Stimulated activated CD4-positive, alpha-beta T cell treated with anti-CD3 and anti-CD28 coated beads, Interleukin-1b, Interleukin-23, amount 100 ng/mL, for 48 hours (primary cell): Measurements from ENCODE around the gene TMEM154.

Experiments used
- DNase-seq: peaks from one replicate; pipeline ENCODE4 v3.0.0-alpha.2; 2020

Gene TMEM154

DNA sequence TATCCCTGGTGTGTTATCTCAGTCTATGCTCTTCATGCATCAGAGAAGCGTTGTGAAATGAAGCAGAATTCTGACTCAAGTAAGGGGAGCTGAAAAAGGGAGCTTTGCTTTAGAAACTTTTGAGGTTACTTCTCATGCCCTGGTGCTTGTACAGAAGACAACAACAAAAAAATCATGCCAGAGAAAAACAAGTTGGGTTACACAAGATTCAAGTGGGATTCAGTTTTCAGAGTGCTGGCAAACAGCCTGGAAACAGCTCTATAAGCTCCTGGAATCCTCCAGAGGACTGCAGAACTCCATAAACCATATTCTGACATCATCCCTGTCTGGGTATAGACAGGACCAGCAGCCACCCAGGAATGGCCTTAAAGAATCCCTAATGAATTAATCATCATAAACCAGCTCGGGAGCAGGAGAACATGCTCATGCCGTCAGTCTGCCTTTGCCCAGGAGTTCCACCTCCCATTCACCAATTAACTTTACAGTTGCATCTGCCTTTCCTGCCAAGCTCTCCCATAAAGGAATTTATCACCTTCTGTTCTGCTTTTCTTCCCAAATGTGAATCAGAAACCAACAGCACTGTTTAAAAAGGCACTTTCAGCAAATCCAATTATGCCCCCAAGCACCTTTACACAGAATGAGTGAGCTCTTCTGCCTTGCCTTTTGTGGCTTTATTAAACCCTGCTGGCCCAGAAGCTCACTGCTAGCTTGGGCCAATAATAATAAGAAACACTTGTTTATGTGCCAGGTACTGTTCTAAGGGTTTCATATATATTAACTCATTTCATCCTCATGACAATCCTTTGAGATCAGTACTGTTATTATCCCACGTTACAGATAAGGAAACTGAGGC lies 89.4 kb downstream of the TMEM154 start:
- no peak for DNase-seq

DNA sequence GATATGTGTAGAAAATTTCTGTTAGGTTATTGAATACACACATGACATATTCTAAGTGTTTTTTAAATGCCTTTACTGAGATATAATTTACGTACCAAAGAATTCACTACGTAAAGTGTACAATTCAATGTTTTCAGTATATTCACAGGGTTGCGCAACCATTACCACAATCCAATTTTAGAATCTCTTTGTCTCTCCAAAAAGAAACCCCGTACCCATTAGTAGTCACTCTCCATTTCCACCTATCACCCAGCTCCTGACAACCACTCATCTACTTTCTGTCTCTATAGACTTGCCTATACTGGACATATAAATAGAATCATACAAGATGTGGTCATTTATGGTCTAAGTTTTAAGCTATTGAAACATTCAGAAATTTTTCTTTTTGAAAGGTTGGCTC lies 90.9 kb downstream of the TMEM154 start:
- no peak for DNase-seq

DNA sequence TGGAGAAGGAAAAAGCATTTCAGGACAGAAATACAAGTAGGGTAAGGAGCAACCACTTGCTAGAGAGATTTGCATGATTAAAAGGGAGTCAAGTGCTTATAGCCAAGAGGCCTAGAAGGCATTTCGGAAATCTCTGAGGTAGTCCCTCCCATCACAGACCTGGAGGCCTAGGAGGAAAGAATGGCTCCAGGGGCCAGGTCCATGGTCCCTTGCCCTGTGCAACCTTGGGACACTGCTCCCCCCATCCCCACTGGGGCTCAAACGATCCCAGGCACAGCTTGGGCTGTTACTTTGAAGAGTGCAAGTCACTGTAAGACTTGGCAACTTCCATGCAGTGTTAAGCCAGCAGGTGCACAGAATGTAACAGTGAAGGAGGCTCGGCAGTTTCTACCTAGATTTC lies 92.7 kb downstream of the TMEM154 start:
- no peak for DNase-seq

DNA sequence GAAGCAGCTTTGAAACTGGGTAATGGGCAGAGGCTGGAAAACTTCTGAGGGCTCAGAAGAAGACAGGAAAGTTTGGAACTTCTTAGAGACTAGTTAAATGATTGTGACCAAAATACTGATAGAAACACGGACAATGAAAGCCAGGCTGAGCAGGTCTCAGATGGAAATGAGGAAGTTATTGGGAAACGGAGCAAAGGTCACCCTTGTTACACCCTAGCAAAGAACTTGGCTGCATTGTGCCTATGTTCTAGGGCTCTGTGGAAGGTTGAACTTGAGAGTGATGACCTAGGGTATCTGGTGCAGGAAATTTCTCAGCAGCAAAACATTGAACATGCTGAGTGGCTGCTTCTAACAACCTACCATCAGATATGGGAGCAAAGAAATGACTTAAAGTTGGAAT lies 93.1 kb downstream of the TMEM154 start:
- no peak for DNase-seq

DNA sequence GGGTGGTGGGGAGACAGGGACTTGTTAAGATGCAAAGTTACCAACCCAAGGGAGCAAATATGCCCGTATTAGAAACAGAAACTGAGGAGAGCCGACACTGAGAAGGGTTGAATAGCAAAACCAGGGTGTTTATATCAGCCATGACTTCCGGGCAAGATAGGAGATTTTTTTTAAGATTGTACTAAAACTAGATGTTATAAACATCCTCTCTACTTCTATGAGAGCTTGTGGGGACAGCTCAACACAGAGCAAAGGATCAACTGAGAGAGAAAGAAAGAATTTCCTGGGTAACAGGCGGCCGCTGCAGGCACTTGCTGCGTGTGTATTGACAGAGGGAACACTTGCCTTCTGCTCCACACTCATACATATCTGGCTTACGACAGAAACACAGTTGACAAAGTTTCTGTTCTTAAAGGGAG lies 94.8 kb downstream of the TMEM154 start:
- DNase-seq = no peak

DNA sequence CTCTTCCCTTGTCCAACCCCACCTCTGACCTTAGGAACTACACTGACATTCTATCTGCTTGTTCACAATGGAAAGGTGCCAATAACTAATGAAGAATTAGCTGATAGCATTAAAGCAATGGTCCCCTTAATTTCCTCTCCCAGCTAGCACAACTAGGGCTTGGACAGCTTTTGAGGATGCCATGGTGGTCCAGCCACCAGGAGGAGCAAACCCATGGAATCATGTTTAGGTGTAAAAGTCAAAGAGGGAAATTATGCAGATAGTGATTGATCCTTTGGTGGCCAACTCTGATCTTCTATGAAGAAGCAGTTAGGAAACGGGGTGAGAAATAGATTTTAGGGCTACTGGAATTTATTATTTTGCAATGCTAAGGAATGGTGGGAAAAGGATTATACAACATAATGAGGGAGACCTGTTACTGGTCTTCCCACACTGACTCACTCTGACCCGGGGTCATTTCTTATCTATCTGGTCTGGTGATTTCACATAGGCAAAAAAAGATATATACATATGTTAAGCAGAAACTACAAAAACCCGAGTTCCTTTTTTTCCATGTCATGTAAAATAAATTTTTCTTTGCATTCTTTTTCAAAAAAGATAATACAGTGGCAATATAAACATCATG lies 98.1 kb downstream of the TMEM154 start:
- no peak for DNase-seq

DNA sequence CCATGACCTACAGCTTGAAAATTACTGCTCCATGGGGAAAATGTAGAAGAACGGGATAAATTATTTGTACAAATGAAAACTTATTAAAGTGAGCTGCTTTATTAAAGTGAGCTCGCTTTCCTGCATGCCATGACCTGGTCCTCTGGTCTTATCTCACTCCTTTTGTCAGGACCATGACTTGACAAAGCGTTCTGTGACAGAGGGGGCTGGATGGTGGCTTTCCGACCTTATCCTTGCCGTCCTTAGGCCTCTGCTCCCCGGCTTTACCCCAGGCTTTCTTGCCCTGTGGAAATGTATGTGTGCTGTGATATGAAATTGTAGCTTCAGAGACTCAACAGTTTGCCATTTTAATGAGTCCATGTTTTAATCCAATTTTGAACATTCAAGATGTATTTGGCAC lies 99.9 kb downstream of the TMEM154 start:
- no peak for DNase-seq

DNA sequence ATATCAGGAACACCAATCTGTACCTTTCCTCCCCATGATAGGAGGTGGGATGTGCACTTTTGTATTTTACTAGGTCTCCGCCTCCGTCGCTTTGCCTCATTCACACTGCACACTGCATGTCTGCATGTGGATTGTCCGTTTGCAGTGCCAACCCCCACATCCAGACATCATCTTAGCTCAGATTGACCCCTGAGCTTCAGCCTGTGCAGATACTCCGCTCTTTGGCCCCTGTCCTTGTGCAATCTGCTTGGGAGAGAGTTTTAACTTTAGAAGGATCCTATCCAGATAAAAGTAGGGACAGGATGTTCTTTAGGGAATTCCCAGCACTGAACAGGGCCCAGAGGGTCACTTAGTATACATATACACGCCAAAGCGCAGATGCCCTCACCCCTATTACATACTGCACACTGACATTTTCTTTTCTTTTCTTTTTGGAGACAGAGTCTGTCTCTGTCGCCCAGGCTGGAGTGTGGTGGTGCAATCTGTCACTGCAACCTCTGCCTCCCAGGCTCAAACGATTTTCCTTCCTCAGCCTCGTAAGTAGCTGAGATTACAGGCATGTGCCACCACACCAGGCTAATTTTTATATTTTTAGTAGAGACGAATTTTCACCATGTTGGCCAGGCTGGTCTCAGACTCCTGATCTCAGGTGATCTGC lies 100.6 kb downstream of the TMEM154 start:
- no peak for DNase-seq

DNA sequence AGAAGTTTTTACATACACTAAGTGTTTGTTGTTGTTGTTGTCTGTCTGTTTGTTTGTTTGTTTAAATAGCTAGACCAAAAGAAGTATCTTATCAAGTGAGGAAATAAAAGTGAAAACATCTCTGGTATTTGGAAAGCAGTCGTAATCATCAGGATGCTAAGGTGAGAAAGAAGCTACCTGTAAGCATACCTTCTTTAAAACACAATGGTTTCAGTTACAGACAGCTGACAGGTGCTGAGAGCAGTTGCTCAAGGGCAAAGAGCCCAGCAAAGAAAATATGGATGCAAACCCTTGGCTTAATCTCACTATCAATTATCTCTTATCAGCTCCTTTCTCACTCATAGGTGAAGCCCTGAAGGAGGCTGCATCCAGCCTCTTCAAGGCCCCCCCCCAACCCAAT lies 101.1 kb downstream of the TMEM154 start:
- no peak for DNase-seq

DNA sequence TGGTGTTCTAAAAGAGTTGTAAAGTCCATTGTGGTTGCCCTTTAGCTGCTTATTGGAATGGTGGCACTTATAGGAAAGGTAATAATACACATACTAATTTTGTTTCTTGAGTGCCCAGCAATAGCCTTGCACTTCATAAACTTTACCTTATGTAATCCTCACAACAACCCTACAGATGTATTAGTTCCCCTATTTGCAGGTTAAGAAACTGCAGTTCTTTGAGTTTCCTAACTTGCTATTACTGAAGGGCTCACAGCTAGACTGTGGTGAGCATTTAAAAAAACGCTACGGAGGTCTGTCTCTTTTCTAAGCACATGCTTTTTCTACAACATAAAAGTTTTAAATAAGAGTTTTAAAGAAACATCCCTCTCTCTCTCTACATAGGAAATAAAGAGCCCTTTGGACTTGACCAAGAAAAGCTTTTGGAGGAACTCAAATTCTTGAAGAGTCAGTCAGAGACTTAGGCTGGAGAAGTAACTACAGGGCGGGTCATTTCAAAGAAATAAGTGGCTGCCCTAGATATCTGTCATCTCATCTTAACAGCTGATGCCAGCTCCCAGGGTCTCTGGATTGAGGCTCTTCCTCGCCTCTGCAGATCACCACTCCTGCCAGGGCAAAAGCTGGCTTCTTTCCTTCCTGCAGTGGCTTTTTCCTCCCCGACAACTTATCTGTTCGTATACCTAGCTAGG lies 101.9 kb downstream of the TMEM154 start:
- no peak for DNase-seq

DNA sequence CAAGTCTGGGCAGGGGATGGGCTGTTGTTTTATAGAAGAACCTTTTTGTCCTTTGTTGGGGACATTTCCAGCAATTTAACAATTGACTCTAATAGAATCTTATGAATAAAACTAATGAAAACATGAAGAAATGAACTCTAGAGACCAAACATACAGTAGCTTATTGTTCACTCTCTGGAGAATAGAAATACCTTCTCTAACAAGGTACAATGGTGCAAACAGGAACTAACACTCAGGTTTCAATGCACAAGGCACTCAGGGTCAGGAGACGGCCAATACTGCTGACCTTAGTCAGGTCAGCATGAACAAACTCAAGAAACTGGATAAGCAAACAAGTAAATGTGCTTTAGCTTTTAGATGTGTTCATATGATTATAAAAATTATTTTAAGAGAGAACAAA lies 104.3 kb downstream of the TMEM154 start:
- DNase-seq = no peak

DNA sequence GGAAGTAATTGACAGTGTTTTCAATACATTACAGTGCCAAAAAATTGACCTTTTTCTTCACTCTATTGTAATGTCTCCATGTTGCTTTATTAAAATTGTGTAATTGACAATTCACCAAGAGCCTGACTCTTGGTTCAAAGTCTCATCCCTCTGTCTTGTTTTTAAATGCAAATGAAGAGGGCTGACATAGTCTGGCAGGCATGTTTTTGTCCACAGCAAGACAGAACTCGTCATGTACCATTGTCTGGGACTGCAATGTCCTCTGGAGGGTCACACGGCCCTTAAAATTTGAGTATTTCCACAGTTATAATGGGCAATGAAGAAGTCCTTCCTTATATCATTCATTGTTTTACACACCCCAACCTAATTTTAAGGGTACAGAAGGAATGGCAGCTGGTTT lies 105.9 kb downstream of the TMEM154 start:
- no peak for DNase-seq

DNA sequence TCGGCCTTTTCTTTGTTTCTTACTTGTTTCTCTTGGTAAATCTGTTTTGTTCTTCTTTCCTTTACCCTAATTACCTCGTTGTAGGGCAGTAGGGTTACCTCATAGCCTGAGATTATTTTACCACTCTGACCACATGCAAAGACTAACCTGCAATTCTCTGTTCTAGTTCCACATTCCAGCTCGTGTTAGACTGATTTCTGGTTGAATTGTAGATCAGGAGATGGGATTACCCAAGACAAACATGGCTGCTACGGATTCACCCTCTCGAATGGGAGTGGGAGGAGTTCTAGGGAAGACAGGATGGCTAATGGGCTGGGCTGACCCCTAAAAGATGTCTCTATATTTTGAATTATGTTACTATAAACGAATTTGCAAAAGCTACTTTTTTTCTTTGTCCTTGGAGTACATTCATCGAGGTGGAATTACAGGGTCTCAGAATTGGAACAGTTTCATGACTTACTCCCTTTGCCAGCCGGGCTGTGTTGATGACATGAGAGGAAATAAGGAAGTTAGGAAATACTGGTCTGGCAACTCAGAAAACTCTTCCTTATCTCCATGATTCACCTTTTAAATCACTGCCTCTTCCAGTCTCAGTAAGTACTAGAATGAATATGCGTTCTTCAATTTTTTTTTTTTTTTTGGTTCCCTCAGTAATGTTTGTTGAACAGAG lies 107.2 kb downstream of the TMEM154 start:
- DNase-seq = no peak

DNA sequence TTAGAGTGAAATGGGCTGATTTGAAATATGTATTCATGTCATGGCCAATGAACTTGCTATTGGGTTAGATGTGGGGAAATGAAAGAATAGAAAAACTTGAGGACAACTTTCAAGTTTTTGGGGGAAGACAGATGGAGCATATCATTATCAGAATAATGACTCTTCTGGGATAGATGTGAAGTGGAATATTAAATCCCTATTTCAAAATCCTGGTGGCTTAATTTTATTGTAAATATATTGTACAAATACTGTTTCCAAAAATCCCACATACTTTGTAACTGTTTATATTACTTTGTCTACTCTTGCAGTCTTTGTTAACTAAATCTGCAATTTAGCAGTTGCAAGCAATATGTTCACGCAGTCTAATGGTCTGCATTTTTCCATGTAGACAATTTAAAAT lies 108.0 kb downstream of the TMEM154 start:
- no peak for DNase-seq

DNA sequence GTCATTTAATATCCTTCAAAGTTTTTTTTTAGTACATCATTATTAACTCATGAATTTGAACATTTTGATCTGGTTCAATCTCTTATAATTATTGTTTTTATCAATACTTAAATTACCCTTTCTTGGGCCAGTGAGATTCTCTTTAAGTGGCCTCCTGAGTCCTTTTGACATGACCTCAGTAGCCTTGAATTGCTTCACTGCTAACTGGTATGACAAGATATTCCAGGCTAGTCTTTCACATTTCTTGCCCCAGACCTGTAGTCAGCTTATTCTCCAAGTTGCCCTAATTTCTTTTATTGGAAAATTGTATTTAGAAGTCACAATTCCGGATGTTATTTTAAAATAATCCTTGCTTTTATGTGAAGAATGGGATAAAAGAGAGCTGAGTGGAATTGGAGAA lies 108.5 kb downstream of the TMEM154 start:
- DNase-seq = no peak
